IMR-90 (cell line): ENCODE results near the gene PRR12. TPM values are rescaled to one million over a fixed set of nuclear protein-coding genes. Genes with fewer than 3 reads are reported as not detected.

Experiments
- ATAC-seq: fragments of 200-7000 bp; cut with Tn5 transposase; 2 replicates; pipeline ENCODE4 v1.9.1; 2020; ENCODE audit warnings: low read depth, mild to moderate bottlenecking, moderate library complexity
- BruUV-seq: library from RNA; stranded (reverse); fragments of 400-500 nt; replicated peaks from 2 replicates; lab custom pipeline; 2021; lab: Mats Ljungman, UMichigan
- CTCF ChIA-PET: fragments of 300-600 bp; formaldehyde crosslinking; extraction: SDS; loops from one replicate; lab custom pipeline; 2021; ENCODE audit warnings: antibody characterized with exemption; lab: Yijun Ruan, JAX
- POLR2A ChIA-PET: fragments of 300-600 bp; sonication (Branson Sonifier 250); formaldehyde crosslinking; loops from one replicate; lab custom pipeline; 2022; ENCODE audit warnings: antibody characterized with exemption; ENCODE audit not compliant: unreplicated experiment; lab: Charles Lee
- DNase-seq: peaks from one replicate; pipeline ENCODE4 v3.0.0; 2013
- H2AFZ ChIP-seq: replicated peaks from 2 replicates; pipeline ENCODE3; 2013; ENCODE audit warnings: low read length, mild to moderate bottlenecking; ENCODE audit not compliant: poor library complexity
- H2AK5ac ChIP-seq: 2 replicates; pipeline ENCODE4 v1.6.1; 2013; ENCODE audit warnings: low read depth, low read length, inconsistent platforms
- H2AK9ac ChIP-seq: replicated peaks from 2 replicates; pipeline ENCODE3; 2013; ENCODE audit warnings: mild to moderate bottlenecking, low read depth, low read length, moderate library complexity; ENCODE audit not compliant: poor library complexity
- H2BK120ac ChIP-seq: 2 replicates; pipeline ENCODE4 v1.6.1; 2013; ENCODE audit warnings: low read depth, low read length, inconsistent platforms
- H2BK15ac ChIP-seq: 3 replicates; pipeline ENCODE4 v1.6.1; 2013; ENCODE audit warnings: low read depth, low read length, inconsistent platforms
- H2BK20ac ChIP-seq: 2 replicates; pipeline ENCODE4 v1.6.1; 2013; ENCODE audit warnings: low read depth, mild to moderate bottlenecking, inconsistent platforms, low read length, moderate library complexity
- H2BK5ac ChIP-seq: 2 replicates; pipeline ENCODE4 v1.6.1; 2013; ENCODE audit warnings: mild to moderate bottlenecking, low read depth, low read length, inconsistent platforms; ENCODE audit not compliant: poor library complexity, severe bottlenecking
- H3K14ac ChIP-seq: replicated peaks from 2 replicates; pipeline ENCODE4 v1.6.1; 2013; ENCODE audit warnings: low read depth, low read length, inconsistent platforms
- H3K18ac ChIP-seq: 2 replicates; pipeline ENCODE4 v1.6.1; 2013; ENCODE audit warnings: low read depth, low read length, control low read depth
- H3K23ac ChIP-seq: 2 replicates; pipeline ENCODE4 v1.6.1; 2013; ENCODE audit warnings: low read depth, low read length, inconsistent platforms
- H3K27ac ChIP-seq: 2 replicates; pipeline ENCODE4 v1.5.1; 2013; ENCODE audit warnings: mild to moderate bottlenecking, control low read depth, low read length; ENCODE audit not compliant: insufficient read depth
- H3K27me3 ChIP-seq: 2 replicates; pipeline ENCODE4 v1.6.1; 2013; ENCODE audit warnings: low read length; ENCODE audit not compliant: control insufficient read depth, insufficient read depth
- H3K36me3 ChIP-seq: 2 replicates; pipeline ENCODE4 v1.6.1; 2013; ENCODE audit warnings: low read length, mixed read lengths; ENCODE audit not compliant: control insufficient read depth, insufficient read depth
- H3K4ac ChIP-seq: 2 replicates; pipeline ENCODE4 v1.6.1; 2013; ENCODE audit warnings: low read depth, low read length, inconsistent platforms
- H3K4me1 ChIP-seq: 2 replicates; pipeline ENCODE4 v1.6.1; 2013; ENCODE audit warnings: low read length, mixed read lengths; ENCODE audit not compliant: control insufficient read depth, insufficient read depth
- H3K4me2 ChIP-seq: 2 replicates; pipeline ENCODE4 v1.6.1; 2013; ENCODE audit warnings: low read depth, mild to moderate bottlenecking, control low read depth, low read length, moderate library complexity
- H3K4me3 ChIP-seq: 2 replicates; pipeline ENCODE4 v1.5.1; 2013; ENCODE audit warnings: low read depth, mild to moderate bottlenecking, control low read depth, low read length, moderate library complexity; ENCODE audit not compliant: insufficient read depth
- H3K56ac ChIP-seq: 2 replicates; pipeline ENCODE4 v1.6.1; 2013; ENCODE audit warnings: low read length, inconsistent platforms; ENCODE audit not compliant: insufficient read depth; ENCODE audit errors: extremely low read depth
- H3K79me1 ChIP-seq, 2 experiments: 2 replicates each; pipeline ENCODE4 v1.6.1; 2013; ENCODE audit warnings: low read length in 2 of 2, inconsistent platforms in 1 of 2, low read depth in 1 of 2
- H3K9ac ChIP-seq: 2 replicates; pipeline ENCODE4 v1.6.1; 2013; ENCODE audit warnings: low read depth, low read length, control low read depth
- H3K9me1 ChIP-seq: 2 replicates; pipeline ENCODE4 v1.6.1; 2013; ENCODE audit warnings: low read length, inconsistent platforms; ENCODE audit not compliant: insufficient read depth
- H3K9me3 ChIP-seq: 2 replicates; pipeline ENCODE4 v1.6.1; 2013; ENCODE audit warnings: low read length; ENCODE audit not compliant: control insufficient read depth, insufficient read depth
- H4K20me1 ChIP-seq: 2 replicates; pipeline ENCODE4 v1.6.1; 2013; ENCODE audit warnings: low read length, inconsistent platforms; ENCODE audit not compliant: insufficient read depth
- H4K5ac ChIP-seq: 2 replicates; pipeline ENCODE4 v1.6.1; 2013; ENCODE audit warnings: mild to moderate bottlenecking, low read depth, low read length, control low read depth
- H4K8ac ChIP-seq, 2 experiments: 2 replicates each; pipeline ENCODE4 v1.6.1; 2013; ENCODE audit warnings: low read depth in 2 of 2, low read length in 2 of 2, control low read depth in 1 of 2, inconsistent platforms in 1 of 2
- H4K91ac ChIP-seq: 2 replicates; pipeline ENCODE4 v1.6.1; 2013; ENCODE audit warnings: low read depth, low read length, inconsistent platforms; ENCODE audit not compliant: insufficient read depth
- NFE2L2 ChIP-seq: fragments of 150-350 bp; IDR thresholded peaks from 2 replicates; pipeline ENCODE4 v1.6.1; 2016; ENCODE audit warnings: low read depth, mild to moderate bottlenecking, low read length
- RAD21 ChIP-seq: IDR thresholded peaks from 2 replicates; pipeline ENCODE4 v1.6.1; 2012; ENCODE audit warnings: low read length, improper control_type of control experiment
- WGBS, 2 experiments: methylation state at CpG; one replicate each; pipeline versions ENCODE4 v1.1.5 to v1.1.7; 2013; ENCODE audit warnings: missing lambda C conversion rate in 2 of 2; ENCODE audit not compliant: insufficient read length in 1 of 2; ENCODE audit errors: extremely low coverage in 2 of 2; 5-methylcytosine and 5-hydroxymethylcytosine counted together
- dilution Hi-C: fragments of 300-500 bp; cut with HindIII; formaldehyde crosslinking; loops from one replicate; pipeline ENCODE4 v1.14.3; 2018; ENCODE audit warnings: low sequenced_read_pairs; ENCODE audit not compliant: unreplicated experiment
- in situ Hi-C: fragments of 300-500 bp; cut with MboI; formaldehyde crosslinking; loops from 3 replicates; pipeline ENCODE4 v1.14.3; 2019; ENCODE audit warnings: low sequenced_read_pairs, inconsistent platforms, mixed read lengths
- intact Hi-C: fragments of 100-400 bp; cut with micrococcal nuclease; formaldehyde crosslinking; loops from 2 replicates; pipeline ENCODE4 v1.10.0; 2022
- polyA plus RNA-seq, 3 experiments: library from polyadenylated mRNA; depleted of rRNA; stranded (reverse); fragments of >200 nt; gene quantifications; 2 replicates each; pipeline ENCODE4 v1.2.3, GENCODE V29; 2012; ENCODE audit warnings: low replicate concordance in 1 of 3
- total RNA-seq: library from RNA; depleted of rRNA; stranded (reverse); fragments of >200 nt; gene quantifications from 2 replicates; pipeline ENCODE4 v1.2.3, GENCODE V29; 2012

Gene PRR12
- total and polyA plus RNA-seq, 2 of the 4 experiments (the other 2 are of a cell fraction) = 0.36 to 4.1 TPM

DNA sequence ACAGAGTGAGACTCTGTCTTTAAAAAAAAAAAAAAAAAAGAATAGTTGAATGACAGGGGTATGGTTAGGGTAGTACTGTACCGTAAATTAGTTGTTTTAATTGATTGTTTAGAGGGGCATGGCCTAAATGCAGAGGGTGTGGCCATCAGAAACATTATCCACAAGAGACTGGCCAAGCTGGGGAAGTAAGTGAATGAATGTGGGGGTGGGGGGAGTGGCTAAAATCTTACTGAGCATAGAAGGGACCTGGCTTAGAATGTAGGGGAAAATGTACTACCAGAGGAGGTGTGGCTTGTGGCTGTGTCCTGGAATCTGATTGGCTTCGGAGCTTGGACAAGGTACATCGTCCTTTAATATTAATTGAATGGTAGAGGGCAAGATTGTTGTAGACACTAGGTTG lies 78.5 kb downstream of the PRR12 start:
- dilution Hi-C loops (no loop called here), in situ Hi-C loops (loop anchor here (10.0 kb wide), 1 partner anchor 175 kb away; the partner anchor contains the start of gene RPS11)
- CTCF ChIA-PET = no interaction called here

More for the DNA sequence above, 78.5 kb downstream of the PRR12 start:
- Histone ChIP-seq H3K27me3 (no peaks in the 10 kb centered on the region), H2BK20ac (no peak overlapping the region), H3K27ac (no peak overlapping the region), H3K36me3 (peaks cover 3% of the 10 kb centered on the region; the same call in 1 of the 2 replicates), H3K4ac (no peak overlapping the region), H2BK120ac (no peak overlapping the region), H4K91ac (no peak overlapping the region), H3K56ac (no peak overlapping the region), H3K23ac (no peak overlapping the region), H2BK15ac (no peak overlapping the region), H3K9ac (no peak overlapping the region), H3K79me1 (peaks cover 8 to 48% of the 10 kb centered on the region in 2 experiments; a peak in 3 of 4 replicates), H3K18ac (no peak overlapping the region), H3K9me3 (no peaks in the 10 kb centered on the region), H2AFZ (no peak overlapping the region), H3K9me1 (no peaks in the 10 kb centered on the region), H3K4me3 (no peak overlapping the region), H2AK5ac (no peak overlapping the region), H4K20me1 (no peaks in the 10 kb centered on the region; the same call in 1 of the 2 replicates), H3K4me2 (no peak overlapping the region), H3K14ac (no peak overlapping the region), H4K5ac (no peak overlapping the region), H3K4me1 (peaks cover 7% of the 10 kb centered on the region), H2BK5ac (no peak overlapping the region), H4K8ac (no peak overlapping the region), H2AK9ac (no peak overlapping the region)
- BruUV-seq = no TSS peak
- POLR2A ChIA-PET = no interaction called here
- no CpG with 5 or more reads among the region's 3 CpGs for WGBS, 2 experiments
- DNase-seq (no peak), ATAC-seq (no peak)
- no peak for TF ChIP-seq NFE2L2
- no peak for TF ChIP-seq RAD21
- intact Hi-C loops = no loop called here
